Liver (tissue), 3 donors: Measurements from ENCODE around the gene CRYGS.

Source experiments
- TAF1 ChIP-seq: conservative IDR thresholded peaks from 2 replicates; pipeline ENCODE4 v1.6.1; 2016; ENCODE audit warnings: antibody characterized with exemption, mild to moderate bottlenecking
- TF ChIP-seq, protein P1 (sequence below): fragments of 150-350 bp; IDR thresholded peaks from 2 replicates; pipeline ENCODE4 v1.5.1; 2017; ENCODE audit warnings: improper control_type of control experiment, low read depth, low read length; ENCODE audit not compliant: missing input control
- TF ChIP-seq, protein P2 (sequence below): IDR thresholded peaks from 2 replicates; pipeline ENCODE4 v1.6.1; 2016; ENCODE audit warnings: antibody characterized with exemption
- donor health status: healthy.
- donor health status: healthy.

GRCh38 chr3:186551387-186551786, 7.2 kb upstream of the CRYGS start:
- TF ChIP-seq, protein P1, sequence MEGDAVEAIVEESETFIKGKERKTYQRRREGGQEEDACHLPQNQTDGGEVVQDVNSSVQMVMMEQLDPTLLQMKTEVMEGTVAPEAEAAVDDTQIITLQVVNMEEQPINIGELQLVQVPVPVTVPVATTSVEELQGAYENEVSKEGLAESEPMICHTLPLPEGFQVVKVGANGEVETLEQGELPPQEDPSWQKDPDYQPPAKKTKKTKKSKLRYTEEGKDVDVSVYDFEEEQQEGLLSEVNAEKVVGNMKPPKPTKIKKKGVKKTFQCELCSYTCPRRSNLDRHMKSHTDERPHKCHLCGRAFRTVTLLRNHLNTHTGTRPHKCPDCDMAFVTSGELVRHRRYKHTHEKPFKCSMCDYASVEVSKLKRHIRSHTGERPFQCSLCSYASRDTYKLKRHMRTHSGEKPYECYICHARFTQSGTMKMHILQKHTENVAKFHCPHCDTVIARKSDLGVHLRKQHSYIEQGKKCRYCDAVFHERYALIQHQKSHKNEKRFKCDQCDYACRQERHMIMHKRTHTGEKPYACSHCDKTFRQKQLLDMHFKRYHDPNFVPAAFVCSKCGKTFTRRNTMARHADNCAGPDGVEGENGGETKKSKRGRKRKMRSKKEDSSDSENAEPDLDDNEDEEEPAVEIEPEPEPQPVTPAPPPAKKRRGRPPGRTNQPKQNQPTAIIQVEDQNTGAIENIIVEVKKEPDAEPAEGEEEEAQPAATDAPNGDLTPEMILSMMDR, result no peak
- TF ChIP-seq, protein P2, sequence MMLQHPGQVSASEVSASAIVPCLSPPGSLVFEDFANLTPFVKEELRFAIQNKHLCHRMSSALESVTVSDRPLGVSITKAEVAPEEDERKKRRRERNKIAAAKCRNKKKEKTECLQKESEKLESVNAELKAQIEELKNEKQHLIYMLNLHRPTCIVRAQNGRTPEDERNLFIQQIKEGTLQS, result no peak
- TF ChIP-seq TAF1, result no peak
